Measurements from ENCODE around the gene ADSL. TPM values are rescaled to one million over a fixed set of nuclear protein-coding genes. Genes with fewer than 3 reads are reported as not detected.

ADSL gene
- total and polyA plus RNA-seq, 7 donors: 114 to 170 (median 147) TPM

DNA sequence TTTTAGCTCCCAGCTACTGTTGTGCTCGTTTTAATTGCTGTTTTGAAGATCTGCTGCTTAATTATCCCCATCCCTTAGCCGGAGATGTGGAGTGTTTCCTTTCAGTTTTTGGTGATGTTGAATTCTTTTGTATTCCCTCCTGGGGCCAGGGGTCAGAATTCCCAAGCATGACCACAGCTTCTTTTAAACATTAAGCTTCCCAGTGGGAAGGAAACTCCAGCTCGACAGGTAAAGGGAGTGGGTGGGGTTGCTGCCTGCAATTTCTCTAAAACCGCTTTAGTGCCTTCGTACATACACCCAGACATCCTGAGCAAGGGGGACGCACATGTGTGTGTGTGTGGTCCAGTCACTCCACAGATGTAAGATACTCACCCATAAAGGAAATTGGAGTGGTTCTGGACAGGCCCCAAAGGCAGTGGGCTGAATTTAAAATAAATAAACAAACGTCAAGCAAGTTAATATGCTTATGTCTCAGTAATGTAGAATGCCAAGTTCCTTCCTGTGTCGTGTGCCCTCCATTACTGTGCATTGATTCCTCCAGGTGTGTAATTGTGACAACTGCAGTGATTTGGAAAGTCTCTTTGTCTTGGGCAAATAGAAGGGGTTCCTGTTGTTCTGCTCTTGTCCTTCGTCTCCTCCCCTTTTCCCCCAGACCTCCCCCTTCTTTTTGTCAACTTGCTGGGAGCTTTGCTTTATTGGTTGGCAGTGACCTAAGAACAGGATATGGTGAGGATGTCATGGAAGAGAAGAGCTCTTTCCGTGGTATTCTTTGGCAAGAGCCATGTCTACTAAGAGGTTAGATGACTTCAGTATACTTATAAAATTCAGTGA, 19.2 kb upstream of the ADSL start:
- peak in 2 of 4 donors; percentile 22 to 42 for ATAC-seq
- TF ChIP-seq, protein P1, sequence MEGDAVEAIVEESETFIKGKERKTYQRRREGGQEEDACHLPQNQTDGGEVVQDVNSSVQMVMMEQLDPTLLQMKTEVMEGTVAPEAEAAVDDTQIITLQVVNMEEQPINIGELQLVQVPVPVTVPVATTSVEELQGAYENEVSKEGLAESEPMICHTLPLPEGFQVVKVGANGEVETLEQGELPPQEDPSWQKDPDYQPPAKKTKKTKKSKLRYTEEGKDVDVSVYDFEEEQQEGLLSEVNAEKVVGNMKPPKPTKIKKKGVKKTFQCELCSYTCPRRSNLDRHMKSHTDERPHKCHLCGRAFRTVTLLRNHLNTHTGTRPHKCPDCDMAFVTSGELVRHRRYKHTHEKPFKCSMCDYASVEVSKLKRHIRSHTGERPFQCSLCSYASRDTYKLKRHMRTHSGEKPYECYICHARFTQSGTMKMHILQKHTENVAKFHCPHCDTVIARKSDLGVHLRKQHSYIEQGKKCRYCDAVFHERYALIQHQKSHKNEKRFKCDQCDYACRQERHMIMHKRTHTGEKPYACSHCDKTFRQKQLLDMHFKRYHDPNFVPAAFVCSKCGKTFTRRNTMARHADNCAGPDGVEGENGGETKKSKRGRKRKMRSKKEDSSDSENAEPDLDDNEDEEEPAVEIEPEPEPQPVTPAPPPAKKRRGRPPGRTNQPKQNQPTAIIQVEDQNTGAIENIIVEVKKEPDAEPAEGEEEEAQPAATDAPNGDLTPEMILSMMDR (IDR thresholded peaks at IDR 0.05): no peak
- Histone ChIP-seq H3K27me3 (ENCODE audit: insufficient read depth in 3 of 3, low read length in 2 of 3) (no peaks in the 10 kb centered on the region), H3K4me1 (no peaks in the 10 kb centered on the region), H3K27ac (peak overlapping the region; percentile 2), H3K9me3 (no peaks in the 10 kb centered on the region), H3K4me3 (no peak overlapping the region), H3K36me3 (ENCODE audit: insufficient read depth in 1 of 2, low read depth in 1 of 2) (peaks cover 3 to 68% of the 10 kb centered on the region in 2 donors)
- DNase-seq: no peak
- intact Hi-C loops (cut with DNase I): no loop called here
- WGBS, 3 donors: 45 to 51% (median 46%) methylated on average over 10 of the region's 10 CpGs

GRCh38 chr22:40328546-40329456, 17.5 kb upstream of the ADSL start:
- Histone ChIP-seq H3K4me3 (no peak overlapping the region), H3K27ac (no peak overlapping the region), H3K27me3 (ENCODE audit: insufficient read depth in 3 of 3, low read length in 2 of 3) (no peaks in the 10 kb centered on the region), H3K36me3 (ENCODE audit: insufficient read depth in 1 of 2, low read depth in 1 of 2) (peaks cover 0 to 60% of the 10 kb centered on the region in 2 donors), H3K9me3 (no peaks in the 10 kb centered on the region), H3K4me1 (no peaks in the 10 kb centered on the region)
- TF ChIP-seq, protein P1 (IDR thresholded peaks at IDR 0.05): no peak
- WGBS, 3 donors: 83 to 88% (median 84%) methylated on average over 9 of the region's 9 CpGs
- ATAC-seq (no peak), DNase-seq (no peak)
- intact Hi-C loops (cut with DNase I): no loop called here

DNA sequence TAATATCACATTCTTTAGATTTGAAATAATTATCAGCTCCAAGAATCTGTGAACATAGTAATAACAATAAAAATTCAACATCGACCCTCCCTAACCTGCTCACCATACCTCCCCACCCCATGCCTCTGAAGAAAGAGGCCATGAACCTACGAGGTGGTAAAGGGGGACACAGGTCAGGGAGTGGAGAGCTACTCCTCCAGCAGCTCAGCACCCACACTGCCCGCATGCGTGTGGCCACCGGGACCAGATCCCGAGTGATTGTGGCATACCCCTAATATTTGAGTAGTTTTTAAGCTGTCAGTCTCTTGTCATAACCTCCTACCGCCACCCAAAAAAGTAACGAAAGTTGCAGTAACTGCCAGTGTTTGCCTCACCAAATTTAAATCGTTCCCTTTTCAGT, 16.8 kb upstream of the ADSL start:
- DNase-seq: no peak
- H3K4me3 ChIP-seq: no peak overlapping the region
- TF ChIP-seq, protein P1 (IDR thresholded peaks at IDR 0.05): no peak
- 92 to 97% (median 95%) methylated on average over 9 of the region's 9 CpGs for WGBS, 3 donors
- peaks cover 0 to 53% of the 10 kb centered on the region in 2 donors for H3K36me3 ChIP-seq (ENCODE audit: insufficient read depth in 1 of 2, low read depth in 1 of 2)
- H3K27ac ChIP-seq: no peak overlapping the region
- no peaks in the 10 kb centered on the region for H3K27me3 ChIP-seq (ENCODE audit: insufficient read depth in 3 of 3, low read length in 2 of 3)
- no peak for ATAC-seq
- intact Hi-C loops (cut with DNase I): no loop called here
- H3K9me3 ChIP-seq: no peaks in the 10 kb centered on the region
- no peaks in the 10 kb centered on the region for H3K4me1 ChIP-seq

- H3K4me1 ChIP-seq: no peaks in the 10 kb centered on the region
- no peaks in the 10 kb centered on the region for H3K27me3 ChIP-seq (ENCODE audit: insufficient read depth in 3 of 3, low read length in 2 of 3)
- 73 to 79% (median 74%) methylated on average over 4 of the region's 4 CpGs for WGBS, 3 donors
- DNase-seq (no peak), ATAC-seq (no peak)
- intact Hi-C loops (cut with DNase I): no loop called here
- no peaks in the 10 kb centered on the region for H3K9me3 ChIP-seq
- H3K4me3 ChIP-seq: no peak overlapping the region
- TF ChIP-seq, protein P1 (IDR thresholded peaks at IDR 0.05): no peak
- H3K36me3 ChIP-seq (ENCODE audit: insufficient read depth in 1 of 2, low read depth in 1 of 2): peaks cover 0 to 47% of the 10 kb centered on the region in 2 donors
- H3K27ac ChIP-seq: no peak overlapping the region
These were observed 16.2 kb upstream of the ADSL start for GRCh38 chr22:40330086-40330485.

Data from psoas muscle (tissue), 8 donors.